Breast epithelium (tissue), 3 donors: ENCODE results near the gene IQGAP1.

ENCODE experiments used
- POLR2A ChIP-seq: fragments of 450-650 bp; IDR thresholded peaks from one replicate; pipeline ENCODE4 v1.6.1; 2016; ENCODE audit warnings: antibody characterized with exemption, mild to moderate bottlenecking, moderate library complexity
- POLR2AphosphoS5 ChIP-seq, 3 donors: sonication (generic); formaldehyde crosslinking; IDR thresholded peaks; one replicate each; pipeline ENCODE4 v1.6.1; 2017; ENCODE audit warnings: antibody characterized with exemption in 3 of 3
- TF ChIP-seq, protein P1 (sequence below), 3 donors: fragments of 450-650 bp; IDR thresholded peaks; one replicate each; pipeline ENCODE4 v1.5.1; 2016 to 2017; ENCODE audit warnings: antibody characterized with exemption in 3 of 3, mild to moderate bottlenecking in 3 of 3, moderate library complexity in 3 of 3

DNA sequence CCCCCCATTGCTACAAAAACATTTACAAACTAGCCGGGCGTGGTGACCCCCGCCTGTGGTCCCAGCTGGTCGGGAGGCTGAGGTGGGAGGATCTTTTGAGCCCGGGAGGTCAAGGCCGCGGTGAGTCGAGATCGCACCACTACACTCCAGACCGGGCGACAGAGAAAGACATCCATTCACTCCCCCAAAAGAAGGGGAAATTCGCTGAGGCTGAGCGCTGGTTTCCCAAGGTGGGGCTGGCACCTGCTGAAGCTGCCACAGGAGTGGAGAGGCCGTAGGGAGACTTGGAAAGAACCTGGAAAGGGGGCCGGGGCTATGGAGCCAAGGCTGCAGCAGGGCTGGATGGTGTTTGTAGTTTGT, 140.9 kb downstream of the IQGAP1 start:
- no peak for TF ChIP-seq POLR2A
- no peak for TF ChIP-seq POLR2AphosphoS5 (IDR thresholded peaks at IDR 0.05)
- TF ChIP-seq, protein P1, sequence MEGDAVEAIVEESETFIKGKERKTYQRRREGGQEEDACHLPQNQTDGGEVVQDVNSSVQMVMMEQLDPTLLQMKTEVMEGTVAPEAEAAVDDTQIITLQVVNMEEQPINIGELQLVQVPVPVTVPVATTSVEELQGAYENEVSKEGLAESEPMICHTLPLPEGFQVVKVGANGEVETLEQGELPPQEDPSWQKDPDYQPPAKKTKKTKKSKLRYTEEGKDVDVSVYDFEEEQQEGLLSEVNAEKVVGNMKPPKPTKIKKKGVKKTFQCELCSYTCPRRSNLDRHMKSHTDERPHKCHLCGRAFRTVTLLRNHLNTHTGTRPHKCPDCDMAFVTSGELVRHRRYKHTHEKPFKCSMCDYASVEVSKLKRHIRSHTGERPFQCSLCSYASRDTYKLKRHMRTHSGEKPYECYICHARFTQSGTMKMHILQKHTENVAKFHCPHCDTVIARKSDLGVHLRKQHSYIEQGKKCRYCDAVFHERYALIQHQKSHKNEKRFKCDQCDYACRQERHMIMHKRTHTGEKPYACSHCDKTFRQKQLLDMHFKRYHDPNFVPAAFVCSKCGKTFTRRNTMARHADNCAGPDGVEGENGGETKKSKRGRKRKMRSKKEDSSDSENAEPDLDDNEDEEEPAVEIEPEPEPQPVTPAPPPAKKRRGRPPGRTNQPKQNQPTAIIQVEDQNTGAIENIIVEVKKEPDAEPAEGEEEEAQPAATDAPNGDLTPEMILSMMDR (IDR thresholded peaks at IDR 0.05) = no peak
